IgD-negative memory B cell (primary cell): ENCODE data around the gene SUMF1. TPM values are rescaled to one million over a fixed set of nuclear protein-coding genes. Genes with fewer than 3 reads are reported as not detected.

Source experiments
- H3K27ac Mint-ChIP-seq, 3 donors: one replicate each; pipeline ENCODE4 v1.8.0; 2020 to 2022; ENCODE audit warnings: mild to moderate bottlenecking in 3 of 3, mixed read lengths in 3 of 3, moderate library complexity in 1 of 3
- H3K27me3 Mint-ChIP-seq: one replicate; pipeline ENCODE4 v1.8.0; 2021; ENCODE audit warnings: mixed read lengths
- H3K36me3 Mint-ChIP-seq: one replicate; pipeline ENCODE4 v1.8.0; 2020; ENCODE audit warnings: mild to moderate bottlenecking, mixed read lengths
- H3K4me1 Mint-ChIP-seq, 3 donors: one replicate each; pipeline ENCODE4 v1.8.0; 2020 to 2022; ENCODE audit warnings: mixed read lengths in 3 of 3, mild to moderate bottlenecking in 1 of 3
- H3K4me3 Mint-ChIP-seq, 4 donors: one replicate each; pipeline ENCODE4 v1.8.0; 2020 to 2022; ENCODE audit warnings: mild to moderate bottlenecking in 4 of 4, mixed read lengths in 4 of 4, moderate library complexity in 3 of 4
- H3K9me3 Mint-ChIP-seq, 3 donors: one replicate each; pipeline ENCODE4 v1.8.0; 2020 to 2021; ENCODE audit warnings: mixed read lengths in 3 of 3, mild to moderate bottlenecking in 1 of 3
- polyA plus RNA-seq: library from polyadenylated mRNA; unstranded; fragments of 300-500 nt; fragmentation: Illumina TruSeq; gene quantifications from one replicate; pipeline ENCODE4 v1.2.3, GENCODE V29; 2021

SUMF1 gene
- polyA plus RNA-seq, 1 donor from 2014 or later: 23.0 TPM

DNA sequence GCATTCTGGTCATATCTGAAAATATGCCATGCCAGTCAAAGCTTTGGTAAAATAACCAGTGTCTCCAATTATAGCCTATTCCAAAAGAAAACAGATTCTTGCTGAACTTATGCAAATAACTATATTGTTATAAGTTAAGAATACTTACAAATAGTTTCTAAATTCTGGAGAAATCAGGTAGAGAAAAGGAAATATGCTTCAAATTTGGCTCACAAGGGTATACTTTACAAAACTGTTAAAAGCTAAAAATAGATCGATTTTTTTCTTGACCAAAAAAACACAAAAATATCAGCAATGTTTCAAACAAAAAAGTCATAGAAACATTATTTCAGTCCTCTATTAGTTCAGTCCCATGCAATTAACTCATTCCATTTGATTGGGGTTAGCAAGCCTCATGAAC is 140.2 kb downstream of the SUMF1 start:
- Mint-ChIP-seq H3K36me3 (no peaks in the 10 kb centered on the region), H3K4me3 (no peak overlapping the region), H3K27ac (no peak overlapping the region), H3K9me3 (peaks cover 1 to 18% (median 18%) of the 10 kb centered on the region in 3 donors), H3K27me3 (no peaks in the 10 kb centered on the region), H3K4me1 (no peaks in the 10 kb centered on the region)

DNA sequence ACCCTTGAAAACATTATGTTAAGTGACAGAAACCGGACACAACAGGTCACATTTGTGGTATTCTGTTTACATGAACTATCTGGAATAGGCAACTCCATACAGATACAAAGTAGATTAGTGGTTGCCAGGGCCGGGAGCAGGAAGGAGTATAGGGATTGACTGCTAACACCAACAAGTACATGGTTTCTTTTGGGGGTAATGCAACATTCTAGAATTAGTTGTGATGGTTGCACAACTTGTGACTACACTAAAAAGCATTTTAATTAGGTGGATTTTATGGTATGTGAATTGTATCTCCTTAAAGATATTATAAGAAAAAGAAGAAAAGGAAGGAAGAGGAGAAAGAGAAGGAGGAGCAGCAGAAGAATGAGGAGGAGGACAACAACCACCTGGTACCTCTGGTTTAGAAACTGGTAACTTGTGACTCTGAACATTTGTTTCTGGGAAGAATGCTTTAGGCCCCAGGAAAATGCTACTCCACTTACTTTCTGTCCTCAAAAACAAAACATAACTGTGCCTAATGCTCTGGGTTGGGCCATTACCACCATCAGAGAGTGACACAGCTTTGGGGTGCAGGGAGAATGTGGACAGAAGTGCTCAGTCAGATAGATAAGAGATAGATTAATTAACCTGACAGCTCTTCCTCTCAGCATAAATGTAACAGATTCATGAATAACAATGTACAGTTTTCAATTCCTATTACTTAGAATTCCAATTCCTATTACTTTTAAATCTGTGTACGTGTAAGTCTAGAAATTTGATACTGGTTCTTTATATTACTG is 143.6 kb downstream of the SUMF1 start:
- Mint-ChIP-seq H3K9me3 (peaks cover 0 to 6% (median 3%) of the 10 kb centered on the region in 3 donors), H3K36me3 (peaks cover 4% of the 10 kb centered on the region), H3K4me3 (peak overlapping the region in 1 of 4 donors; percentile 35), H3K4me1 (peaks cover 1 to 7% (median 3%) of the 10 kb centered on the region in 3 donors), H3K27ac (peak overlapping the region in 1 of 3 donors; percentile 21), H3K27me3 (no peaks in the 10 kb centered on the region)

DNA sequence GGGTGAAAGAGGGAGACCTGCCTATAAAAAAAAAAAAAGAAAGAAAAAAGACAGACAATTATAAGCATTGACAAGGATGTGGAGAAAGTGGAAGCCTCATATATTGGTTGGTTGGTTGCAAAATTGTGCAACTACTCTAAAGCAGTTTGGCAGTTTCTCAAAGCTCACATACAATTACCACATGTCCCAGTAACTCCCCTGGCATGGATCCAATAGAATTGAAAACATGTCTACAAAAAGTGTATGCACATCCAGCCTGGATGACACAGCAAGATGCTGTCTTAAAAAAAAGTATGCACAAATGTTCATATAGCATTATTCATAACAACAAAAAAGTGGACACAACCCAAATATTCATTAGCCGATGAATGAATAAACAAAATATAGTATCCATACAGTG is 144.4 kb downstream of the SUMF1 start:
- Mint-ChIP-seq H3K27me3 (no peaks in the 10 kb centered on the region), H3K36me3 (peaks cover 4% of the 10 kb centered on the region), H3K27ac (no peak overlapping the region), H3K9me3 (peaks cover 0 to 4% (median 0%) of the 10 kb centered on the region in 3 donors), H3K4me1 (peaks cover 1 to 7% (median 3%) of the 10 kb centered on the region in 3 donors), H3K4me3 (no peak overlapping the region)

DNA sequence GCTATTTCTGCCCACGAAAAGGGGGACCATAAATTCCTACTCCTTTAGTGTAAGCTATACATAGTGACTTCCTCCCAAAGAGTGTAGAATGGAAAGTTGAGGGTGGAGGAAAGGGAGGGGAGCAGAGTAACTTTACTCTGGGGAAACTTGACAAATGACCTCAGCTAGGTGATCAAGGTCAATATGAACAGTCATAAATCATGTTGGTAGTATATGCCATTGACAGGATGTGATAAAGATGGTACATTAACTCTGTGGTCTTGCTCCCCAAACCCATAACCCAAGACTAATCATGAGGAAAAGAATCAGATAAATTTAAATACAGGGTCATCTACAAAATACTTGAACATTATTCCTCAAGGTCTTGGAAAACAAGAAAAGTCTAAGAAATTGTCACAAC is 145.3 kb downstream of the SUMF1 start:
- Mint-ChIP-seq H3K27me3 (no peaks in the 10 kb centered on the region), H3K27ac (no peak overlapping the region), H3K36me3 (peaks cover 4% of the 10 kb centered on the region)

DNA sequence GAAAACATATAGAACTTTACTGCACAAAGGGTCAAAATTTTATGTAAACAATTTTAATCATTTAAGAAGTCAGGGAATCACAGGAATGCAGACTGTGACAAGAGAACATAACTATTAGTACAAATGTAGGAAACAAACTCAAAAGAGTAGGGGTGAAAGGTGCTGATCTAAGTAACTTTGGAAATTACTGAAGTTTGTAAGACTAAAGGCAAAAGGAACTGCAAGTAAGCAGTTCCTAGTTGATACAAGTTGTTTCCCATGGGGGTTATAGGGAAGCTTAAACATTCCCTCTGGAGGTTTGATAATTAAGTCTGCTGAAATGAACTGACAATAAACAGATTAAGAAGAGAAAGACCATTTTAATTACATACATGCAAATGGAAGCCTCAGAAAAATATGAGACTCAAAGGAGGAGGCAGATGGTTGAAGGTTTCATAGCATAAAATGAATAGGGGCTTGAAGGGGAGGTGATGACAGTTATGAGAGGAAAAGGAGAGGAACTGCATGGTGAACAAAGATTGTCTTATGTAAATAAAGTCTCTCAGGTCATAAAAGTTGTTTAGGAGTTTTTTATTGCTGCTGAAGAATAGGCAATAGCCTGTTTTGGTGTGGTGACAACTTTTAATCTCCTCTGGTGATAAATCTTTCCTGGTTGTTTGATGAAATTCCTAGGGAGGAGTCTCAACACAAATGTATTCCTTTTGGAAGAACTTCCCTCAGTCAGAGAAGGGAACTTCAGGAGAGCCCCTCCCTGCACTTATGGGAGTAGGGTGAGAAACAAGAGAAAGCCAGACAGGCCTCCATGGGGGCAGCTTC is 146.8 kb downstream of the SUMF1 start:
- Mint-ChIP-seq H3K4me1 (peaks cover 1 to 7% (median 3%) of the 10 kb centered on the region in 3 donors), H3K4me3 (no peak overlapping the region), H3K27me3 (no peaks in the 10 kb centered on the region), H3K27ac (no peak overlapping the region), H3K9me3 (no peaks in the 10 kb centered on the region), H3K36me3 (peaks cover 8% of the 10 kb centered on the region)

More for the DNA sequence above, 145.3 kb downstream of the SUMF1 start:
- Mint-ChIP-seq H3K9me3 (no peaks in the 10 kb centered on the region), H3K4me3 (no peak overlapping the region), H3K4me1 (peaks cover 1 to 7% (median 3%) of the 10 kb centered on the region in 3 donors)

DNA sequence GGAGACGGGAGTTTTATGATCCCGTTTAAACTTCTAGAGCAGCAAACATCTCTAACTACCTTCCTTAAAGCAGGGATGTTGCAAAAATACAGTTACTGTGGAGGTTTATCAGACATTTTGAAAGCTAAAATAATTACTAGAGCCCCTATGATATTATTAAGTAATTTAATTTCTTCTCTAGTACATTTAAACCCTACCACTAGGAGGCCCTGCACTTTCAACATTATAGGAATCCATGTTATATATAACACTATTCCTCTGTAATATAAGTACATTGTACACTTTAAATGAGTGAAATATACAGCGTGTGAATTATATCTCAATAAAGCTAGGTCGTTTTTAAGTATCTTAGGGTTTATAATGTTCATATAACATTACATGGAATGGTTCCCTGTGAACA is 152.4 kb downstream of the SUMF1 start:
- H3K27me3 Mint-ChIP-seq: no peaks in the 10 kb centered on the region
- H3K4me1 Mint-ChIP-seq: peaks cover 0 to 5% (median 1%) of the 10 kb centered on the region in 3 donors
- H3K4me3 Mint-ChIP-seq: no peak overlapping the region
- H3K27ac Mint-ChIP-seq: peak overlapping the region in 1 of 3 donors; percentile 81
- H3K9me3 Mint-ChIP-seq: no peaks in the 10 kb centered on the region
- H3K36me3 Mint-ChIP-seq: peaks cover 15% of the 10 kb centered on the region

DNA sequence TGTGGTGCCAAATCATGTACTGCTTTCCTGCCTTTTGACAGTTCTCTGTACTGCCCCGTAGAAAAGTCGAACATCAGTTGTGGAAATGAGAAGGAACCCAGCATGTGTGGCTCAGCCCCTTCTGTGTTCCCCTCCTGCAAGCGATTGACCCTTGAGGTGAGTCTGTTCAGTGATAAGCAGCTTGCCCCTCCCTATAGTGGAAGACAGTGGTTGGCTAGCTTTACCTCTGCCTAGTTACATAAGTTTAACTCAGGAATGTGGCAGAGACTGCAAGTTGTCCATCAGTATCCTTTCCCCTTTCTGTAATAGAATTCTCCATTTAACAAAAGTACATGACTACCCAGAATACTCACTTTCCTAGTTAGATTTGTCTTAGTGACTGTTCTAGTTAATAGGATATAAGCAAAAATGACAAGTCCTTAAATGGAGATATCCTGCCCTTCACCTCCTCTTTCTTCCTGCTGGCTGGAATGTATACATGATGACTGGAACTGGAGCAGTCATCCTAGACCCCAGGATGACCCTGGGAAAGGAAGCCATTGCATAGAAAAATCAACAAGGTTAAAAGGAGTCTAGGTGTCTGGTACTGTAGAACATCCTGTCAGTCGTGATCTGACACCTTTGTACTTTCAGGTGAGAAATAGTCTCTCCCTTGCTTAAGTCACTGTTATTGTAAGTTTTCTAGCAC is 153.3 kb downstream of the SUMF1 start:
- H3K4me3 Mint-ChIP-seq: no peak overlapping the region
- H3K27me3 Mint-ChIP-seq: no peaks in the 10 kb centered on the region
- H3K27ac Mint-ChIP-seq: no peak overlapping the region

DNA sequence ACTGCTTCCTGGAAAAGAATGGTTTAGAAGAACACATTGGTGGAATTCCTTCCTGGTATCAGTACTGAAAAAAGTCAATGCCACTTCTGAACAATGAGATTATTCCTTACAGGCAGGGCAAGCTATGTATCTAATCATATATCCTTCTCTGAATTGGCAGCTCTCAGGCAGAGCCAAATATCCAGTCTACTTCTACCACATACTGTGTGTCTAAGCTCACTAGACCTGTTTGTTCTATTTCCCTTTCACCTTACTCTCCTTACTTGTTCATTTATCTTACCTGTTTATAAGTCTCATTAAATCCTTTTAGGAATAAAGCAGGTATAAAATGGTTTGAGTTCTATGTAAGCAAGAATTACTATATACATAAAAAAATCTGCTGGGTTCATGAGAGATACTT is 155.6 kb downstream of the SUMF1 start:
- Mint-ChIP-seq H3K27me3 (no peaks in the 10 kb centered on the region), H3K36me3 (peaks cover 14% of the 10 kb centered on the region), H3K4me3 (no peak overlapping the region), H3K27ac (no peak overlapping the region), H3K9me3 (no peaks in the 10 kb centered on the region), H3K4me1 (peaks cover 0 to 3% (median 3%) of the 10 kb centered on the region in 3 donors)

More for the DNA sequence above, 153.3 kb downstream of the SUMF1 start:
- Mint-ChIP-seq H3K36me3 (peaks cover 12% of the 10 kb centered on the region), H3K4me1 (peaks cover 0 to 3% (median 2%) of the 10 kb centered on the region in 3 donors), H3K9me3 (no peaks in the 10 kb centered on the region)

Other genes with a start within 250 kb of the SUMF1 start
- gene SETMAR, start 163.9 kb downstream of the SUMF1 start, polyA plus RNA-seq: 8.8 TPM
- gene ITPR1, start 26.1 kb upstream of the SUMF1 start, polyA plus RNA-seq: 38.3 TPM